ENCODE measurements around the gene MYH7. TPM values are rescaled to one million over a fixed set of nuclear protein-coding genes. Genes with fewer than 3 reads are reported as not detected.

Gene MYH7
- total RNA-seq, 1 donor from 2014 or later: not detected

GRCh38 chr14:23411563-23412525 lies 23.6 kb downstream of the MYH7 start:
- no peak overlapping the region for H3K4me3 ChIP-seq (ENCODE audit: low read depth, low read length)
- no peak for TF ChIP-seq CTCF (conservative IDR thresholded peaks at IDR 0.05; ENCODE audit: low read depth, low read length)
- DNase-seq (ENCODE audit: low read depth): no peak

GRCh38 chr14:23409966-23410635 lies 25.4 kb downstream of the MYH7 start:
- H3K4me3 ChIP-seq (ENCODE audit: low read depth, low read length): no peak overlapping the region
- no peak for DNase-seq (ENCODE audit: low read depth)
- no peak for TF ChIP-seq CTCF (conservative IDR thresholded peaks at IDR 0.05; ENCODE audit: low read depth, low read length)

GRCh38 chr14:23409475-23409874 lies 26.0 kb downstream of the MYH7 start:
- no peak for TF ChIP-seq CTCF (conservative IDR thresholded peaks at IDR 0.05; ENCODE audit: low read depth, low read length)

GRCh38 chr14:23408307-23408630 lies 27.2 kb downstream of the MYH7 start:
- no peak for DNase-seq (ENCODE audit: low read depth)
- TF ChIP-seq CTCF (conservative IDR thresholded peaks at IDR 0.05; ENCODE audit: low read depth, low read length): no peak

More at GRCh38 chr14:23409475-23409874, 26.0 kb downstream of the MYH7 start:
- H3K4me3 ChIP-seq (ENCODE audit: low read depth, low read length): no peak overlapping the region
- DNase-seq (ENCODE audit: low read depth): no peak

GRCh38 chr14:23407516-23408306 lies 27.7 kb downstream of the MYH7 start, which contains the start of gene MYH6:
Gene MYH6, minus strand, starts transcription at chr14:23408273. Its CDS starts 1,050 bp downstream, at chr14:23407223.
- no peak for TF ChIP-seq CTCF (conservative IDR thresholded peaks at IDR 0.05; ENCODE audit: low read depth, low read length)
- DNase-seq (ENCODE audit: low read depth): no peak
- no peak within 1 kb of the TSS for H3K4me3 ChIP-seq (ENCODE audit: low read depth, low read length)

More at GRCh38 chr14:23408307-23408630, 27.2 kb downstream of the MYH7 start:
- no peak overlapping the region for H3K4me3 ChIP-seq (ENCODE audit: low read depth, low read length)

GRCh38 chr14:23406725-23407355 lies 28.6 kb downstream of the MYH7 start:
- TF ChIP-seq CTCF (conservative IDR thresholded peaks at IDR 0.05; ENCODE audit: low read depth, low read length): no peak
- DNase-seq (ENCODE audit: low read depth): no peak
- no peak overlapping the region for H3K4me3 ChIP-seq (ENCODE audit: low read depth, low read length)
